Hematopoietic multipotent progenitor cell treated with erythropoietin and hydrocortisone succinate and interleukin-3 and kit ligand, for 15 days (in vitro differentiated cells): ENCODE measurements around the gene CRY2.
"Not testable (repeated sequence)": the region's sequence is repeated elsewhere in the genome, so short reads cannot be mapped to it uniquely, and the experiment has no call there.

ENCODE experiments used
- DNase-seq: peaks from one replicate; pipeline ENCODE4 v3.0.0-alpha.2; 2015; ENCODE audit warnings: low spot score

The CRY2 gene

GRCh38 chr11:45811571-45812290 is 35.5 kb upstream of the CRY2 start:
- DNase-seq = no peak

- no peak for DNase-seq
These were observed 34.4 kb upstream of the CRY2 start for GRCh38 chr11:45812581-45813548.

- no peak for DNase-seq
These were observed 31.5 kb upstream of the CRY2 start for GRCh38 chr11:45815747-45816146.

- no peak for DNase-seq
These were observed 30.7 kb upstream of the CRY2 start for GRCh38 chr11:45816614-45817013.

DNA sequence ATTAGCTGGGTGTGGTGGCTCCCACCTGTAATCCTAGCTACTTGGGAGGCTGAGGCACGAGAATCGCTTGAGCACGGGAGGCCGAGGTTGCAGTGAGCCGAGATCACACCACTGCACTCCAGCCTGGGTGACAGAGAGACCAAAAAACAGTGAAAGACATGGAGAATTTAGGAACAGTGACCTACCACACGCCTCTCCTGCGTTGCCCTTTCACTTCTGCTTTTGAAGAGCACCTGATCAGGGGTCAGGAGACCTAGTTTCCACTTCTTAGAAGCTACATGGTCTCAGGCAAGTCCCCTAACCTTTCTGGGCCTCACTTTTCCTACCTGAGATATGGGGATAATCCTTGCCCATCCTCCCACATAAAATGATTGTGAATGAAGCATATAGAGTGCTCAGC is 30.1 kb upstream of the CRY2 start:
- DNase-seq = no peak

DNA sequence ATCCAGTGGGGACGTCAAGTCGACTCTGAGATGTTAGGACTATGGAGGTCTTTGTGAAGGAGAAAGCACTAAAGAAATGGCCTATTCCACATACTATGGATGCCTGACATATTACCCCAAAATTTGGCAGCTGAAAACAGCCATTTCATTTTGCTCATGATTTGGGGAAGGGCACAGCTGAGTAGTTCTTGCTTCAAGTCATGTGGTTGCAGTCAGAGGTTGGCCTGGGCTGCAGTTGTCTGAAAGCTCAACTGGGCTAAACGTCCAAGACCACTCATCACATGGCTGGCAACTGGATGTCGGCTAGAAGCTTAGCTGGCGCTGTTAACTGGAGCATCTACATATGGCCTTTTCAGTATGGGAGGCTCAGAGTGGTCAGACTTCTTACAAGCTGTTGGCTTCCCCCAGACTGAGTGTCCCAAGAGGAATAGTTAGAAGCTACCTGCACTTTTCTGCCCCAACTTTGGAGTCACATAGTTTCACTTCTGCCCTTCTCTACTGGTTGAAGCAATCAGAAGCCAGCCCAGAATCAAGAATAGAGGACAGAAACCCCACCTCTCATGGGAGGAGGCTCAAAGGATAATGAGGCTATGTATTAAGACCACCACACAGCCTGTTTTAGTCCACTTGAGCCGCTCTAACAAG is 28.2 kb upstream of the CRY2 start:
- no peak for DNase-seq

DNA sequence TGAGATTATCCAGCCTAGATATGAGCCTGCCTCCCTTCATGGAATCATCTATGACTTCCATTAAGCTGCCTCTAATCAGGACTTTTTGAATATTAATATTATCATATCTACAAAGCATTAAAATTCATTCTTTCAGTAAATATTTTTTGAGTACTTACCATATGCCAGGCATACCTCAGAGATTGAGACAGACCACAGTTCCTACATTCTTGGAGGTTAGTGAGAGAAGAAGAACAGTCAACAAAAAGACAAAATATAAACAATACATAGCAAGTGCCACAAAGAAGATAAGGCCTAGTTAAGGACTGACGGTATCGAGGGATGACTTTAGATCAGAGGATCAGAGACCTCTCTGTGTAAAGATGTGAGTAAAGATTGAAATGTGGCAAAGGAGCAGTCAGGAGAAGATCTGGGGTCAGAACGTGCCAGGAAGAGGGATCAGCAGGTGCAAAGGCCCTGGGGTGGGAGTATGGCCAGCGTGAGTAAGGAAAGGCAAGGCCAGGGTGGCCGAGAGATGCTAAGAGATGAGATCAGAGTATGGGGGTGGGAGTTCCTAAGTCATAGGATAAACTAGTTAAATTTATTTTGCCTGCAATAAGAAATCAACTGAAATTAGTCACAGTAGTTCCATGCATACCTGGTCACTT is 26.9 kb upstream of the CRY2 start:
- no peak for DNase-seq

DNA sequence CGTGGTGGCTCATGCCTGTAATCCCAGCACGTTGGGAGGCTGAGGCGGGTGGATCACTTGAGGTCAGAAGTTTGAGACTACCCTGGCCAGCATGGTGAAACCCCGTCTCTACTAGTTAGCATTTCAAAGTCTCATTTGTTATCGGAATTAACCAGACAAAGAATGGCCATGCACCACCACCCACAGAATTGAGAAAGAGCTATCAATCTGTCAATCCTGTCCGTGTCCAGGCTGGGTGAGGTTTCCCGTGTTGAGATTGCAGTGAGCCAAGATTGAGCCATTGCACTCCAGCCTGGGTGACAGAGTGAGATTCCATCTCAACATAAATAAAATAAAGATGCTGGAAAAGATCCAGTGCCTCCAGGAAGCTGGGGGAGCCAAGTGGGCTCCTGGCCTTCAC is 20.8 kb upstream of the CRY2 start:
- DNase-seq = not testable (repeated sequence)

DNA sequence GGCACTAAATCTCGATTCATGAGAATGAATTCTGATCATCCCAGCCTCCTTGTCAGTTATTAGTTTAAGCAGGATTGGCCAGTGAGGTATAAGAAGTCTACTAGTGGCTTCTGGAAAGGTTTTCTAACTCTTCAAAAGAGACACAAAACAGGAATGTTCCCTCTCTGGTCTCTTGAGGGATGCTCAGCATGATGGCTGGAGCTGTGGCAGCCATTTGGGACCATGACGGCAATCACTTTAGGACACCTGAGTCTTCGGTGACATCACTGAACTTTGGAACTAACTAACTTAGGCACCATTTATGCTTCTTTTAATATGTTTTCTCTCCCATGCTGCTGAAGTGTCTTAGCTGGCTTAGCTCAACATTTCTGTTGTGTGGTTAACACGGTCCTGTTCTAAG is 20.2 kb upstream of the CRY2 start:
- DNase-seq = no peak

- no peak for DNase-seq
These were observed 18.3 kb upstream of the CRY2 start for GRCh38 chr11:45828996-45829395.

GRCh38 chr11:45830596-45830995 is 16.7 kb upstream of the CRY2 start:
- no peak for DNase-seq

GRCh38 chr11:45832811-45833441 is 14.3 kb upstream of the CRY2 start:
- no peak for DNase-seq

DNA sequence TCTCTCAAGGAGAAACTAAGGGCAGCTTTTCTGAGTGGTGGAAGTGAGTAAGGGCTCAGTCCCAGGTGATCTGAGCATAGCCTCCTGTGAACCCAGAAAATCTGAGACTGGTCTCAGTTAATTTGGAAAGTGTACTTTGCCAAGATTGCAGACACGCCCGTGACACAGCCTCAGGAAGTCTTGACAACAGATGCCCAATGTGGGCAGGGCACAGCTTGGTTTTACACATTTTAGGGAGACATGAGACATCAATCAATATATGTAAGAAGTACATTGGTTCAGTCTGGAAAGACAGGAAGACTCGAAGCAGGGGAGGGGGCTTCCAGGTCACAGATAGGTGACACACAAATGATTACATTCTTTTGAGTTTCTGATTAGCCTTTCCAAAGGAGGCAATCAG is 13.5 kb upstream of the CRY2 start:
- no peak for DNase-seq

- DNase-seq = no peak
These were observed 12.9 kb upstream of the CRY2 start for GRCh38 chr11:45834298-45834756.

DNA sequence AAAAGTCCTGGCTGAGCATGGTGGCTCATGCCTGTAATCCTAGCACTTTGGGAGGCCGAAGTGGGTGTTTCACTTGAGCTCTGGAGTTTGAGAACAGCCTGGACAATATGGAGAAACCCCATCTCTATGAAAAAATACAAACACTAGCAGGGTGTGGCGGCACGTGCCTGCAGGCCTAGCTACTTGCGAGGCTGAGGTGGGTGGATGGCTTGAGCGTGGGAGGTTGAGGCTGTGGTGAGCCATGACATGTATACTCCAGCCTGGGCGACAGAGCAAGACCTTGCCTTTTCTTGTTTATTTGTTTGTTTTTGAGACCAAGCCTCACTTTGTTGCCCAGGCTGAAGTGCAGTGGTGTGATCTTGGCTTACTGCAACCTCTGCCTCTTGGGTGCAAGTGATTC is 8.1 kb upstream of the CRY2 start:
- no peak for DNase-seq

DNA sequence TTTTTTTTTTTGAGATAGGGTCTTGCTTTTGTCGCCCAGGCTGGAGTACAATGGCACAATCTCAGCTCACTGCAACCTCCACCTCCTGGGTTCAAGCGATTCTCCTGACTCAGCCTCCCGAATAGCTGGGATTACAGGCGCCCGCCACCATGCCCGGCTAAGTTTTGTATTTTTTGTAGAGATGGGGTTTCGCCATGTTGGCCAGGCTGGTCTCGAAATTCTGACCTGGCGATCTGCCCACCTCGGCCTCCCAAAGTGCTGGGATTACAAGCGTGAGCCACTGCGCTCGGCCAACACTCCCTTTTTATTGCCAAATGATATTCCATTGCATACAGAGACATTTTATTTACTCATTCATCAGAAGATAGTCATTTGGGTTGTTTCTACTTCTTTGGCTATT is 7.0 kb upstream of the CRY2 start:
- DNase-seq = not testable (repeated sequence)

DNA sequence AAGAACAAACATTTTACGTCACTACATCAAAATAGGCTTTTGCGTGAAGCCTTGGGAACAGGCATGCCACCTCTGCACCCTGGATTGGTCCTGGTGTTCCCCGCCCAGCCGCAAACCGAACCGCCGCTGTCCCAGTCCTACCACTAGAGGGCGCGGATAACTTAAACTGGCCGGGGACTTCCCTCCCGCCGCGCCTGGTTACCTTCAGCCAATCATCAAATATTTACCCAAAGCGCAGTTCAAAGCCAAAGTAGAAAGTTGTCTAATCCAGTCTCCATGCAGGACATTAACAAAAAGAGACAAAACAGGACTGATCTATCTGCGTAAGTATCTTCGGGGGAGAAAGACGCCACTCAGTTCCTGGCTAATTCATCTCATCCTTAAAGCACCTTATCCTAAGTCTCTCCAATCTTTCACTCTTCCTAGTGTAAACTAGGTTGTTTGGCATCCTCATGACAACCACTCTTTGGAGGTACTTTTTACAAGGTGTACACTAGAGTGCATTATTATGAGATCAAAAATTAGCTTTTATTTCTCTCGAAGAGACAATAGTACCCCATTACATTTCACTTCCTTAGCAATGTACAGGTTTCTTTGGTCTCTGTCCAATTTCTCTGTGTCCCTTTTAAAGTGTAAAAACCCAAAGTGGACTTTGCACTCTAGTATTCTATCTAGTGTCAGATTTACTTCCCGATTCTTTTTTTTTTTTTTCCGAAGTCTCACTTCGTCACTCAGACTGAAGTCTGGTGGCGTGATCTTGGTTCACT is 3.9 kb upstream of the CRY2 start:
- peak; percentile 91 for DNase-seq

DNA sequence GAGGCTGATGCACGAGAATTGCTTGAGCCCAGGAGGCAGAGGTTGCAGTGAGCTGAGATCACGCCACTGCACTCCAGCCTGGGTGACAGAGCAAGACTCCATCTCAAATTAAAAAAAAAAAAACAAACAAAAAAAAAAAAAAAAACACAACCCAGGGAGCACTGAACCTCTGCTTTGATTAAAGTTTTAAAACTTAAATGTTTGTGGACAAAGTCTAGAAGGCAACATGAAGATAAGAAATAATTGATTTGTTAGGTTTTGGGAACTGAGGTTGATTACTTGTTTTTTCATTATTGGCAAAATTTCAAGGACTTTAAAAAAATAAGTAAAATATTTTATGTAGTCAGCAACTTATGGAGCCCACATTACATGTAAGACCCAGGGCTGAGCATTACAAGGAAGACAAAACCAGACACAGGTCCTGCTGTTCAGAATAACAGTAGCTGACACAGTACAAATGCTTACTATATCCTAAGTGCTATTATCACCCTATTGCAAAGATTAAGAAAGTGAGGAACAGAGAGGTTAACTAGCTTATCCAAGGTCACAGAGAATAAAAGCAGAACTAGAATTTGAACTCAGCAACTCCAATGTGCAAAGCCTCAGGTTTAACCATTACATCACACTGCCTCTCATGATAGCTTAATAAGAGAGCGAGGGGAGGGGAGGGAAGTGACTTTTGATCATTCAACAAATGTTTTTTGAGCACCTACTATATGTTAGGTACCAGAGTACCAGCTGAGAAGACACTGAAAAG is 2.3 kb upstream of the CRY2 start:
- DNase-seq = no peak

DNA sequence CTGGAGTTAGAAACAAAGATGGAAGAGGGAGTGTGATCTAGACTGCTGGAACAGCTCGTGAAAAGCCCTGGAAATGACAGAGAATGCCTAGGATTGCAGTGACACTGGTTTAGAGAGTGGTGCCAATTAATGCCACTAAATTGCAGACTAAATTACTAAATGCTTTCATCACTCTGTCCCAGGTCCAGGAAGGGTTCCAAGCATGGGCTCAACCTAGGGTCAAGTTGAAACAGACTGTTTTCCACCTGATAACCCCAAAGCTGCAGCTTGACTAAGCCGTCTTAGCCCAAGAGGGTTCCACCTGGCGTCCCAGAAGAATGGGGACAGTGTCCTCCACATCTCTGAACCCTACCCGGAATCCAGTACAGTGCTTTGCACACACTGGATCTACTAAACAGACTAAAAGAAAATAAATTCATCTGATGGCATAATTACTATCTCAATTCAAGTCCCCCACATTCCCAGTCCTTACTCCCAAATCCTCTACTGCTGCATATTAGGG is 1.1 kb upstream of the CRY2 start:
- no peak for DNase-seq

- peak; percentile 73 for DNase-seq
These were observed 639 bp downstream of the CRY2 start for GRCh38 chr11:45847911-45848316.
